SK-N-SH (cell line): Measurements from ENCODE around the gene UCK2.

Source experiments
- CHD2 ChIP-seq: fragments of 150-350 bp; IDR thresholded peaks from 2 replicates; pipeline ENCODE4 v1.6.1; 2018; ENCODE audit warnings: low read length; ENCODE audit not compliant: partially characterized antibody
- ELF1 ChIP-seq: IDR thresholded peaks from 2 replicates; pipeline ENCODE4 v1.4.0; 2012
- EP300 ChIP-seq, 2 experiments: IDR thresholded peaks; 2 replicates each; pipeline versions ENCODE4 v1.4.0 to v1.6.1; 2012; ENCODE audit warnings: borderline replicate concordance in 1 of 2, low read depth in 1 of 2, low read length in 1 of 2
- EZH2phosphoT487 ChIP-seq: fragments of 200-600 bp; sonication (generic); IDR thresholded peaks from 2 replicates; pipeline ENCODE4 v1.6.1; 2017; ENCODE audit warnings: low read depth, mixed run types, mild to moderate bottlenecking, antibody characterized with exemption, moderate library complexity, borderline replicate concordance
- JUND ChIP-seq: IDR thresholded peaks from 2 replicates; pipeline ENCODE4 v1.4.0; 2012
- NRF1 ChIP-seq: IDR thresholded peaks from 2 replicates; pipeline ENCODE4 v1.6.1; 2012; ENCODE audit warnings: low read depth, mild to moderate bottlenecking, low read length
- RFX5 ChIP-seq: IDR thresholded peaks from 2 replicates; pipeline ENCODE4 v1.6.1; 2012; ENCODE audit warnings: mild to moderate bottlenecking, improper control_type of control experiment, low read length
- TCF12 ChIP-seq: IDR thresholded peaks from 2 replicates; pipeline ENCODE4 v1.4.0; 2012
- YY1 ChIP-seq: IDR thresholded peaks from 2 replicates; pipeline ENCODE4 v1.4.0; 2012; ENCODE audit warnings: low read depth, mild to moderate bottlenecking
- TF ChIP-seq, protein P1 (sequence below): fragments of 200-600 bp; sonication (generic); IDR thresholded peaks from 2 replicates; pipeline ENCODE4 v1.6.1; 2017; ENCODE audit warnings: antibody characterized with exemption, mild to moderate bottlenecking, moderate library complexity
- TF ChIP-seq, protein P2 (sequence below): IDR thresholded peaks from 2 replicates; pipeline ENCODE4 v1.6.1; 2012; ENCODE audit warnings: mild to moderate bottlenecking, low read depth, low read length, moderate library complexity
- TF ChIP-seq, protein P3 (sequence below): IDR thresholded peaks from 2 replicates; pipeline ENCODE4; 2012

DNA sequence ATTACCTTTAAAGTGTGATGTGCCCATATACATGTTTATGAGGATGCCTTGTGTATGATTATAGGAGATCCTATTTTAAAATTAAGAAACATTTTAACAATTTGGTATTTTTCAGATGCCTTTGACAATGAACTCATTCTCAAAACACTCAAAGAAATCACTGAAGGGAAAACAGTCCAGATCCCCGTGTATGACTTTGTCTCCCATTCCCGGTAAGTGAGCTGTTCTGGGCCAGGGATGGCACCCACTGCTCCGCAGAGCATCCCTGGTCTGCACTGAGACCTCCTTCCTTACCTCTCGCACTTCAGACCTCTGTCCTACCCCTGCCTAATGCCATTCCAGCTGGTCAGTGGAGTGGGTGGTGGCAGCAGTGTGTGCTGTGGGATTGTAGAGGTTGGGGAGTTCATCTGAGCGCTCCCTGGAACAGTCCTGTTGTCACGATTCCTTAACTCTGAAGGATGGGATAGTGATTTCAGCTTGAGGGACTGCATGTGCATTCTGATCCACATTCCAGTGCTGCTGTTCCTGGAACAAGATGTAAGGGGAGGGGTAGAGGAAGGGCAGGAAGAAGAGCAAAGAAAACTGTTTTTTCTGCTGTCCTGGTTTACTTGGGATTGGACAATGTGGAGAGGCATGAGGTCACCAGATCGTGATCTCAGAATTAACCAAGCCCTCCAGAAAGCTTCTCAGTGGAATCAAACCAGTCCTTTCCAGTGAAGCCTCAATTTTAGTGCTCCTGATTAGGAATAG is 63.9 kb downstream of the UCK2 start:
- TF ChIP-seq YY1 = no peak
- no peak for TF ChIP-seq NRF1
- TF ChIP-seq, protein P1, sequence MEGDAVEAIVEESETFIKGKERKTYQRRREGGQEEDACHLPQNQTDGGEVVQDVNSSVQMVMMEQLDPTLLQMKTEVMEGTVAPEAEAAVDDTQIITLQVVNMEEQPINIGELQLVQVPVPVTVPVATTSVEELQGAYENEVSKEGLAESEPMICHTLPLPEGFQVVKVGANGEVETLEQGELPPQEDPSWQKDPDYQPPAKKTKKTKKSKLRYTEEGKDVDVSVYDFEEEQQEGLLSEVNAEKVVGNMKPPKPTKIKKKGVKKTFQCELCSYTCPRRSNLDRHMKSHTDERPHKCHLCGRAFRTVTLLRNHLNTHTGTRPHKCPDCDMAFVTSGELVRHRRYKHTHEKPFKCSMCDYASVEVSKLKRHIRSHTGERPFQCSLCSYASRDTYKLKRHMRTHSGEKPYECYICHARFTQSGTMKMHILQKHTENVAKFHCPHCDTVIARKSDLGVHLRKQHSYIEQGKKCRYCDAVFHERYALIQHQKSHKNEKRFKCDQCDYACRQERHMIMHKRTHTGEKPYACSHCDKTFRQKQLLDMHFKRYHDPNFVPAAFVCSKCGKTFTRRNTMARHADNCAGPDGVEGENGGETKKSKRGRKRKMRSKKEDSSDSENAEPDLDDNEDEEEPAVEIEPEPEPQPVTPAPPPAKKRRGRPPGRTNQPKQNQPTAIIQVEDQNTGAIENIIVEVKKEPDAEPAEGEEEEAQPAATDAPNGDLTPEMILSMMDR = no peak
- no peak for TF ChIP-seq RFX5
- TF ChIP-seq ELF1 = no peak
- no peak for TF ChIP-seq JUND
- no peak for TF ChIP-seq EZH2phosphoT487
- TF ChIP-seq, protein P2, sequence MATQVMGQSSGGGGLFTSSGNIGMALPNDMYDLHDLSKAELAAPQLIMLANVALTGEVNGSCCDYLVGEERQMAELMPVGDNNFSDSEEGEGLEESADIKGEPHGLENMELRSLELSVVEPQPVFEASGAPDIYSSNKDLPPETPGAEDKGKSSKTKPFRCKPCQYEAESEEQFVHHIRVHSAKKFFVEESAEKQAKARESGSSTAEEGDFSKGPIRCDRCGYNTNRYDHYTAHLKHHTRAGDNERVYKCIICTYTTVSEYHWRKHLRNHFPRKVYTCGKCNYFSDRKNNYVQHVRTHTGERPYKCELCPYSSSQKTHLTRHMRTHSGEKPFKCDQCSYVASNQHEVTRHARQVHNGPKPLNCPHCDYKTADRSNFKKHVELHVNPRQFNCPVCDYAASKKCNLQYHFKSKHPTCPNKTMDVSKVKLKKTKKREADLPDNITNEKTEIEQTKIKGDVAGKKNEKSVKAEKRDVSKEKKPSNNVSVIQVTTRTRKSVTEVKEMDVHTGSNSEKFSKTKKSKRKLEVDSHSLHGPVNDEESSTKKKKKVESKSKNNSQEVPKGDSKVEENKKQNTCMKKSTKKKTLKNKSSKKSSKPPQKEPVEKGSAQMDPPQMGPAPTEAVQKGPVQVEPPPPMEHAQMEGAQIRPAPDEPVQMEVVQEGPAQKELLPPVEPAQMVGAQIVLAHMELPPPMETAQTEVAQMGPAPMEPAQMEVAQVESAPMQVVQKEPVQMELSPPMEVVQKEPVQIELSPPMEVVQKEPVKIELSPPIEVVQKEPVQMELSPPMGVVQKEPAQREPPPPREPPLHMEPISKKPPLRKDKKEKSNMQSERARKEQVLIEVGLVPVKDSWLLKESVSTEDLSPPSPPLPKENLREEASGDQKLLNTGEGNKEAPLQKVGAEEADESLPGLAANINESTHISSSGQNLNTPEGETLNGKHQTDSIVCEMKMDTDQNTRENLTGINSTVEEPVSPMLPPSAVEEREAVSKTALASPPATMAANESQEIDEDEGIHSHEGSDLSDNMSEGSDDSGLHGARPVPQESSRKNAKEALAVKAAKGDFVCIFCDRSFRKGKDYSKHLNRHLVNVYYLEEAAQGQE = no peak
- no peak for TF ChIP-seq CHD2
- no peak for TF ChIP-seq EP300 (IDR thresholded peaks at IDR 0.05; ENCODE audit: borderline replicate concordance in 1 of 2, low read depth in 1 of 2, low read length in 1 of 2)
- TF ChIP-seq, protein P3, sequence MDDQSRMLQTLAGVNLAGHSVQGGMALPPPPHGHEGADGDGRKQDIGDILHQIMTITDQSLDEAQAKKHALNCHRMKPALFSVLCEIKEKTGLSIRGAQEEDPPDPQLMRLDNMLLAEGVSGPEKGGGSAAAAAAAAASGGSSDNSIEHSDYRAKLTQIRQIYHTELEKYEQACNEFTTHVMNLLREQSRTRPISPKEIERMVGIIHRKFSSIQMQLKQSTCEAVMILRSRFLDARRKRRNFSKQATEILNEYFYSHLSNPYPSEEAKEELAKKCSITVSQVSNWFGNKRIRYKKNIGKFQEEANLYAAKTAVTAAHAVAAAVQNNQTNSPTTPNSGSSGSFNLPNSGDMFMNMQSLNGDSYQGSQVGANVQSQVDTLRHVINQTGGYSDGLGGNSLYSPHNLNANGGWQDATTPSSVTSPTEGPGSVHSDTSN = no peak
- no peak for TF ChIP-seq TCF12
